ENCODE results near the gene TMPRSS12.

DNA sequence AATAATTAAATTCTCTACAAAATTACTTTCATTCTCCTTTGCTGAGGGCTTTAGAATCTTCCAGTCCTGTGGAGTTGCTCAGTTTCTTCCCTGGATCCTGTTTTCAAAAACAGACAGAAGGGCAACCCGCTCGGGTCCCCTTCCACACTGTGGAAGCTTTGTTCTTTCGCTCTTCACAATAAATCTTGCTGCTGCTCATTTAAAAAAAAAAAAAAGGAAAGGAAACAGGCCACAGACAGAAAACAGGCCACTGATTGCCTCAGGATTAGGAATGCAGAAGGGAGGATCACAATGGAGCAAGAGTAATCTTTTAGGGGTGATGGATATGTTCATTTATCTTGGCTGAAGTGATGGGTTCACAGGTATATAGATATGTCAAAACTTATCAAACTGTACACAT lies 80.1 kb downstream of the TMPRSS12 start:
- no peak for TF ChIP-seq TAF1 (IDR thresholded peaks at IDR 0.05; ENCODE audit: low read depth, low read length)
- TF ChIP-seq POLR2A (IDR thresholded peaks at IDR 0.05; ENCODE audit: low read depth, low read length) = no peak
